Epithelial cell of proximal tubule (primary cell): ENCODE results near the gene CD101. TPM values are rescaled to one million over a fixed set of nuclear protein-coding genes. Genes with fewer than 3 reads are reported as not detected.

ENCODE experiments used
- DNase-seq: peaks from one replicate; pipeline ENCODE4 v3.0.0-alpha.2; 2011; ENCODE audit warnings: low read depth
- H3K4me3 ChIP-seq: 2 replicates; pipeline ENCODE4 v1.5.1; 2011; ENCODE audit warnings: low read depth, mild to moderate bottlenecking, low read length
- CTCF ChIP-seq: conservative IDR thresholded peaks from 2 replicates; pipeline ENCODE4 v1.5.1; 2012; ENCODE audit warnings: low read depth, mild to moderate bottlenecking, low read length
- total RNA-seq: library from RNA; depleted of rRNA; stranded (reverse); fragments of >200 nt; gene quantifications from 2 replicates; pipeline ENCODE4 v1.2.3, GENCODE V29; 2015

CD101 gene
- total RNA-seq, result 0.14 and 0.29 TPM in 2 replicates

- no peak within 1 kb of the TSS for H3K4me3 ChIP-seq
- no peak for DNase-seq
- TF ChIP-seq CTCF, result no peak
Measured at GRCh38 chr1:117001254-117001927, at the start of gene CD101. CD101 (plus strand) TSS chr1:117001760; CDS start chr1:117001818, 58 bp downstream.

GRCh38 chr1:116952738-116953275 is 48.8 kb upstream of the CD101 start:
- no peak for DNase-seq
- no peak overlapping the region for H3K4me3 ChIP-seq
- no peak for TF ChIP-seq CTCF

GRCh38 chr1:116954440-116954839 is 47.1 kb upstream of the CD101 start:
- H3K4me3 ChIP-seq, result no peak overlapping the region

GRCh38 chr1:116956378-116956777 is 45.2 kb upstream of the CD101 start:
- TF ChIP-seq CTCF, result no peak
- no peak for DNase-seq
- no peak overlapping the region for H3K4me3 ChIP-seq

More at GRCh38 chr1:116954440-116954839, 47.1 kb upstream of the CD101 start:
- no peak for TF ChIP-seq CTCF
- DNase-seq, result no peak

GRCh38 chr1:116957646-116958045 is 43.9 kb upstream of the CD101 start:
- DNase-seq, result no peak
- TF ChIP-seq CTCF, result no peak
- H3K4me3 ChIP-seq, result no peak overlapping the region

GRCh38 chr1:116958110-116958509 is 43.5 kb upstream of the CD101 start:
- no peak for TF ChIP-seq CTCF
- no peak for DNase-seq
- H3K4me3 ChIP-seq, result no peak overlapping the region

- no peak overlapping the region for H3K4me3 ChIP-seq
- DNase-seq, result no peak
- no peak for TF ChIP-seq CTCF
Measured at GRCh38 chr1:116958977-116959376, 42.6 kb upstream of the CD101 start.
